ENCODE results near the gene FSTL4. TPM values are rescaled to one million over a fixed set of nuclear protein-coding genes. Genes with fewer than 3 reads are reported as not detected.
A peak's percentile ranks its signal among the peaks of the same experiment; 100 is the strongest.

Gene FSTL4
- total and polyA plus RNA-seq, 2 of the 13 experiments (the other 11 are each of a cell fraction or from before 2014, with no cell fraction given) = 2.1 to 3.0 TPM

GRCh38 chr5:133328800-133329199 lies 283.5 kb downstream of the FSTL4 start:
- WGBS (ENCODE audit: low lambda C conversion rate) = 72% methylated on average over 6 of the region's 11 CpGs
- H3K27ac ChIP-seq (ENCODE audit: extremely low read length, insufficient read depth, low read length) = no peak overlapping the region
- peaks cover 7 to 50% of the 10 kb centered on the region in 2 experiments; a peak in 4 of 5 replicates for H3K27me3 ChIP-seq (ENCODE audit: control insufficient read depth in 1 of 2, insufficient read depth in 2 of 2, low read length in 2 of 2)
- no peaks in the 10 kb centered on the region for H3K9me3 ChIP-seq (ENCODE audit: low read length)
- no peak for TF ChIP-seq ZFYVE20 (CRISPR knock-in tag; IDR thresholded peaks at IDR 0.05; ENCODE audit: borderline replicate concordance, low read depth)
- TF ChIP-seq PCBP1 (IDR thresholded peaks at IDR 0.05; ENCODE audit: borderline replicate concordance, low read depth, low read length) = no peak
- no peak for TF ChIP-seq ZIK1 (CRISPR knock-in tag; IDR thresholded peaks at IDR 0.05; ENCODE audit: borderline replicate concordance, low read depth)
- no peak for TF ChIP-seq ZNF205 (CRISPR knock-in tag; IDR thresholded peaks at IDR 0.05)
- TF ChIP-seq RAD51 (IDR thresholded peaks at IDR 0.05; ENCODE audit: borderline replicate concordance) = no peak
- TF ChIP-seq ZNF180 (CRISPR knock-in tag; IDR thresholded peaks at IDR 0.05; ENCODE audit: borderline replicate concordance, low read depth) = no peak
- TF ChIP-seq NFKB2 (CRISPR knock-in tag; IDR thresholded peaks at IDR 0.05; ENCODE audit: borderline replicate concordance) = no peak
- ChIA-PET POLR2A (no interaction called here), CTCF (ENCODE audit: low intra/inter-chr PET ratio, low total read pairs) (no interaction called here)
- H3K4me3 ChIP-seq (replicated peaks in 1 of 3; ENCODE audit: insufficient read depth in 1 of 3, low read depth in 2 of 3, low read length in 3 of 3) = no peak overlapping the region
- H3K4me1 ChIP-seq (ENCODE audit: insufficient read depth, low read length) = no peaks in the 10 kb centered on the region
- no peaks in the 10 kb centered on the region for H3K36me3 ChIP-seq (replicated peaks in 1 of 2; ENCODE audit: control insufficient read depth in 1 of 2, insufficient read depth in 2 of 2, low read length in 2 of 2)
- no peak for FAIRE-seq
- no peak for ATAC-seq
- H3K9ac ChIP-seq (ENCODE audit: insufficient read depth, low read depth, low read length) = no peak overlapping the region
- H3K4me2 ChIP-seq (ENCODE audit: low read depth, low read length) = no peak overlapping the region
- intact Hi-C loops (cut with micrococcal nuclease; ENCODE audit: unreplicated experiment) = no loop called here
- no peak for DNase-seq (ENCODE audit: low spot score)
- BruUV-seq (replicated peaks) = no TSS peak
- no peaks in the 10 kb centered on the region; the same call in 1 of the 2 replicates for H4K20me1 ChIP-seq (ENCODE audit: insufficient read depth, low read length)
- H2AFZ ChIP-seq (ENCODE audit: low read length) = no peak overlapping the region
- no peaks in the 10 kb centered on the region for H3K79me2 ChIP-seq (ENCODE audit: insufficient read depth, low read length)
- in situ Hi-C loops (cut with HindIII; ENCODE audit: extremely low pct_ligation_motif_present, low pct_unique_long_range_greater_than_20kb) = no loop called here

- Histone ChIP-seq H3K9me3 (ENCODE audit: low read length) (no peaks in the 10 kb centered on the region), H3K27ac (ENCODE audit: extremely low read length, insufficient read depth, low read length) (no peak overlapping the region), H3K4me2 (ENCODE audit: low read depth, low read length) (no peak overlapping the region), H3K79me2 (ENCODE audit: insufficient read depth, low read length) (no peaks in the 10 kb centered on the region), H3K9ac (ENCODE audit: insufficient read depth, low read depth, low read length) (no peak overlapping the region), H3K36me3 (replicated peaks in 1 of 2; ENCODE audit: control insufficient read depth in 1 of 2, insufficient read depth in 2 of 2, low read length in 2 of 2) (no peaks in the 10 kb centered on the region), H2AFZ (ENCODE audit: low read length) (no peak overlapping the region), H4K20me1 (ENCODE audit: insufficient read depth, low read length) (no peaks in the 10 kb centered on the region; the same call in 1 of the 2 replicates), H3K27me3 (ENCODE audit: control insufficient read depth in 1 of 2, insufficient read depth in 2 of 2, low read length in 2 of 2) (peaks cover 7 to 50% of the 10 kb centered on the region in 2 experiments; a peak in 4 of 5 replicates), H3K4me3 (replicated peaks in 1 of 3; ENCODE audit: insufficient read depth in 1 of 3, low read depth in 2 of 3, low read length in 3 of 3) (no peak overlapping the region), H3K4me1 (ENCODE audit: insufficient read depth, low read length) (no peaks in the 10 kb centered on the region)
- peak; percentile 77 for ATAC-seq
- no peak for FAIRE-seq
- POLR2A ChIA-PET = no interaction called here
- CTCF ChIA-PET (ENCODE audit: low intra/inter-chr PET ratio, low total read pairs) = no interaction called here
- intact Hi-C loops (cut with micrococcal nuclease; ENCODE audit: unreplicated experiment) = no loop called here
- BruUV-seq (replicated peaks) = no TSS peak
- no peak for DNase-seq (ENCODE audit: low spot score)
- WGBS (ENCODE audit: low lambda C conversion rate) = 3% methylated on average over 5 of the region's 5 CpGs
- in situ Hi-C loops (cut with HindIII; ENCODE audit: extremely low pct_ligation_motif_present, low pct_unique_long_range_greater_than_20kb) = no loop called here
- TF ChIP-seq HNF4A (CRISPR knock-in tag; IDR thresholded peaks at IDR 0.05) = 0 out of 2 replicates have a peak, but pooled peaks have one; percentile 9
- TF ChIP-seq ATF1 (CRISPR knock-in tag; IDR thresholded peaks at IDR 0.05) = no peak
- no peak for TF ChIP-seq AHDC1 (CRISPR knock-in tag; IDR thresholded peaks at IDR 0.05; ENCODE audit: borderline replicate concordance)
- TF ChIP-seq ZNF501 (CRISPR knock-in tag; IDR thresholded peaks at IDR 0.05) = no peak
- peak; percentile 95 to 96 for TF ChIP-seq MAFK (conservative IDR thresholded peaks at IDR 0.05 in 1 of 2, IDR thresholded peaks at IDR 0.05 in 1 of 2; ENCODE audit: low read length in 2 of 2)
- TF ChIP-seq TFE3 (CRISPR knock-in tag; IDR thresholded peaks at IDR 0.05) = no peak
Measured at GRCh38 chr5:133327946-133328401, 284.4 kb downstream of the FSTL4 start.

All from HepG2 (cell line).